ENCODE measurements around the gene IFI44. TPM values are rescaled to one million over a fixed set of nuclear protein-coding genes. Genes with fewer than 3 reads are reported as not detected.

IFI44 gene
- total and polyA plus RNA-seq, 2 donors (not counting 1 experiment from before 2014, with no cell fraction given), result 6.2 to 6.9 TPM

DNA sequence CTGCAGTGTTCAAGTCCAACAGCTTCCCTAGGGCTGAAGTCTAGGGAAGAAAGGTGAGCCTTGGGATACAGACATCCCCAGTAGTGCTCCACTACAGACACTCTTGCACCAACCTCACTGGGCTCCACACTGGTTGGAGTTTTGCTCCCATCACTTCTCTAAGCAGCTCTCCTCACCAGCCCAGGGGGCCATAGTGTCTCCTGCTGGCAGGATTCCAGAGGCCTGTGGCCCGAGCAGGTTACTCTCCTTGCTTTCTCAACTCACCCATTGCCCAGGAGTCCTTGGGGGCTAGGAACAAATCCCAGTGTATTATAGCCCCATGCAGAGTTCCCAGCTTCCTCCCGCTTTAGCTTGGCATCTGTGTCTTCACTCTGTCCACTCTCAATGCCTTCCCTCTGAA, 52.8 kb downstream of the IFI44 start:
- DNase-seq (no peak), ATAC-seq (ENCODE audit: low read depth) (no peak)
- no peak for TF ChIP-seq EZH2 (IDR thresholded peaks at IDR 0.05; ENCODE audit: borderline replicate concordance, insufficient read depth, low read depth, low read length, poor library complexity, severe bottlenecking)
- TF ChIP-seq, protein P1, sequence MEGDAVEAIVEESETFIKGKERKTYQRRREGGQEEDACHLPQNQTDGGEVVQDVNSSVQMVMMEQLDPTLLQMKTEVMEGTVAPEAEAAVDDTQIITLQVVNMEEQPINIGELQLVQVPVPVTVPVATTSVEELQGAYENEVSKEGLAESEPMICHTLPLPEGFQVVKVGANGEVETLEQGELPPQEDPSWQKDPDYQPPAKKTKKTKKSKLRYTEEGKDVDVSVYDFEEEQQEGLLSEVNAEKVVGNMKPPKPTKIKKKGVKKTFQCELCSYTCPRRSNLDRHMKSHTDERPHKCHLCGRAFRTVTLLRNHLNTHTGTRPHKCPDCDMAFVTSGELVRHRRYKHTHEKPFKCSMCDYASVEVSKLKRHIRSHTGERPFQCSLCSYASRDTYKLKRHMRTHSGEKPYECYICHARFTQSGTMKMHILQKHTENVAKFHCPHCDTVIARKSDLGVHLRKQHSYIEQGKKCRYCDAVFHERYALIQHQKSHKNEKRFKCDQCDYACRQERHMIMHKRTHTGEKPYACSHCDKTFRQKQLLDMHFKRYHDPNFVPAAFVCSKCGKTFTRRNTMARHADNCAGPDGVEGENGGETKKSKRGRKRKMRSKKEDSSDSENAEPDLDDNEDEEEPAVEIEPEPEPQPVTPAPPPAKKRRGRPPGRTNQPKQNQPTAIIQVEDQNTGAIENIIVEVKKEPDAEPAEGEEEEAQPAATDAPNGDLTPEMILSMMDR (IDR thresholded peaks at IDR 0.05), result no peak
- POLR2A ChIA-PET, result no interaction called here
- no peak overlapping the region for H3K4me2 ChIP-seq (replicated peaks; ENCODE audit: low read depth, low read length, poor library complexity, severe bottlenecking)
- Mint-ChIP-seq H3K27me3 (peaks cover 3% of the 10 kb centered on the region), H3K27ac (no peak overlapping the region), H3K4me1 (no peaks in the 10 kb centered on the region), H3K9me3 (ENCODE audit: insufficient read depth) (peaks cover 14% of the 10 kb centered on the region), H3K4me3 (no peak overlapping the region)
- CTCF ChIA-PET, result no interaction called here
- H3K4me3 ChIP-seq (ENCODE audit: control extremely low read depth in 1 of 5, extremely low read depth in 1 of 5, insufficient read depth in 1 of 5, low read depth in 2 of 5, low read length in 4 of 5), result no peak overlapping the region
- H3K79me2 ChIP-seq (ENCODE audit: control insufficient read depth, insufficient read depth, low read length), result no peaks in the 10 kb centered on the region
- no peaks in the 10 kb centered on the region for H4K20me1 ChIP-seq (ENCODE audit: control insufficient read depth, insufficient read depth, low read length, poor library complexity, severe bottlenecking)
- no peak overlapping the region for H2AFZ ChIP-seq (ENCODE audit: insufficient read depth, low read depth, low read length, poor library complexity, severe bottlenecking)
- intact Hi-C loops (cut with micrococcal nuclease), result no loop called here
- peaks cover 0 to 10% (median 0%) of the 10 kb centered on the region in 3 donors for H3K9me3 ChIP-seq (ENCODE audit: control extremely low read depth in 1 of 3, control insufficient read depth in 2 of 3, insufficient read depth in 1 of 3, low read length in 2 of 3)
- H3K27me3 ChIP-seq (replicated peaks in 1 of 4; ENCODE audit: control extremely low read depth in 1 of 4, control insufficient read depth in 3 of 4, insufficient read depth in 4 of 4, low read length in 3 of 4), result no peaks in the 10 kb centered on the region
- WGBS (ENCODE audit: insufficient coverage), result 94% methylated on average over 2 of the region's 2 CpGs
- H3K9ac ChIP-seq (ENCODE audit: low read length), result no peak overlapping the region
- H3K4me1 ChIP-seq (ENCODE audit: control insufficient read depth in 2 of 2, insufficient read depth in 2 of 2, low read length in 2 of 2), result no peaks in the 10 kb centered on the region
- H3K27ac ChIP-seq (ENCODE audit: low read length in 2 of 2), result no peak overlapping the region
- H3K36me3 ChIP-seq (replicated peaks in 1 of 2; ENCODE audit: control extremely low read depth in 1 of 2, control insufficient read depth in 1 of 2, extremely low read depth in 1 of 2, insufficient read depth in 2 of 2, low read length in 1 of 2), result no peaks in the 10 kb centered on the region

DNA sequence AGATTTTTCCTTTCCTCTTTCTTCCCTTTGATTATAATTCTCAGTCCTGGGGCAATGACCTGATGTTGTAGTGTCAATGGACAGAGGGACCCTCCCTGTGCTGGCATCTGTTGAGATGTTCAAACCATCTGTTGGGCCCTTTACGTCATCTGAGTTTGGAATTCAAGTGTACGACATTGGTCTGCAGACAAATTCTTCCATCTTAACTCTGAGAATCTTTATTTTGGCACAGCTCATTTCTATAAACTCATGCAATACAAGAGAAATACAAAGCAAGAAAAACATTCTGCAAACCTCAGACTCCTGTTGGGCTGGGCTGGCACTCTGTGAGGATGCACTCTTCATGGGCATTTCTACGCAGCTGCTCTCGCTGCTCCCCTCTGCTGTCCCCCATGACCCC, 54.2 kb downstream of the IFI44 start:
- Mint-ChIP-seq H3K27me3 (peaks cover 3% of the 10 kb centered on the region), H3K4me3 (no peak overlapping the region), H3K9me3 (ENCODE audit: insufficient read depth) (peaks cover 14% of the 10 kb centered on the region), H3K27ac (no peak overlapping the region), H3K4me1 (no peaks in the 10 kb centered on the region)
- 61% methylated on average over 3 of the region's 4 CpGs for WGBS (ENCODE audit: insufficient coverage)
- CTCF ChIA-PET, result no interaction called here
- Histone ChIP-seq H3K4me2 (replicated peaks; ENCODE audit: low read depth, low read length, poor library complexity, severe bottlenecking) (no peak overlapping the region), H3K27me3 (replicated peaks in 1 of 4; ENCODE audit: control extremely low read depth in 1 of 4, control insufficient read depth in 3 of 4, insufficient read depth in 4 of 4, low read length in 3 of 4) (no peaks in the 10 kb centered on the region), H3K9me3 (ENCODE audit: control extremely low read depth in 1 of 3, control insufficient read depth in 2 of 3, insufficient read depth in 1 of 3, low read length in 2 of 3) (peaks cover 0 to 9% (median 0%) of the 10 kb centered on the region in 3 donors), H4K20me1 (ENCODE audit: control insufficient read depth, insufficient read depth, low read length, poor library complexity, severe bottlenecking) (no peaks in the 10 kb centered on the region), H3K4me3 (ENCODE audit: control extremely low read depth in 1 of 5, extremely low read depth in 1 of 5, insufficient read depth in 1 of 5, low read depth in 2 of 5, low read length in 4 of 5) (no peak overlapping the region), H2AFZ (ENCODE audit: insufficient read depth, low read depth, low read length, poor library complexity, severe bottlenecking) (no peak overlapping the region), H3K36me3 (replicated peaks in 1 of 2; ENCODE audit: control extremely low read depth in 1 of 2, control insufficient read depth in 1 of 2, extremely low read depth in 1 of 2, insufficient read depth in 2 of 2, low read length in 1 of 2) (no peaks in the 10 kb centered on the region), H3K27ac (ENCODE audit: low read length in 2 of 2) (no peak overlapping the region), H3K79me2 (ENCODE audit: control insufficient read depth, insufficient read depth, low read length) (no peaks in the 10 kb centered on the region), H3K4me1 (ENCODE audit: control insufficient read depth in 2 of 2, insufficient read depth in 2 of 2, low read length in 2 of 2) (no peaks in the 10 kb centered on the region), H3K9ac (ENCODE audit: low read length) (no peak overlapping the region)
- ATAC-seq (ENCODE audit: low read depth), result no peak
- DNase-seq, result no peak
- intact Hi-C loops (cut with micrococcal nuclease), result no loop called here
- POLR2A ChIA-PET, result no interaction called here
- TF ChIP-seq EZH2 (IDR thresholded peaks at IDR 0.05; ENCODE audit: borderline replicate concordance, insufficient read depth, low read depth, low read length, poor library complexity, severe bottlenecking), result no peak
- TF ChIP-seq, protein P1 (IDR thresholded peaks at IDR 0.05), result no peak
